NCI-H82 (cell line): ENCODE data around the gene POLQ.
"Not testable (repeated sequence)": the region's sequence is repeated elsewhere in the genome, so short reads cannot be mapped to it uniquely, and the experiment has no call there.

Experiments
- DNase-seq: peaks from one replicate; lab custom pipeline; 2025; lab: John Stamatoyannopoulos, UW

The POLQ gene

GRCh38 chr3:121545574-121546455, at the start of gene POLQ:
Gene POLQ (minus strand): TSS chr3:121545988. CDS start chr3:121545877, 111 bp downstream.
- DNase-seq, result peak; percentile 99

- no peak for DNase-seq
These were observed 49.1 kb upstream of the POLQ start for GRCh38 chr3:121594850-121595249.

GRCh38 chr3:121593806-121594205, 48.0 kb upstream of the POLQ start:
- DNase-seq, result not testable (repeated sequence)

- peak; percentile 88 for DNase-seq
These were observed 47.3 kb upstream of the POLQ start, which contains the start of gene FBXO40 for GRCh38 chr3:121592856-121593702. Gene FBXO40 (plus strand): TSS chr3:121593379. CDS start chr3:121620576, 27,197 bp downstream.

GRCh38 chr3:121584418-121584817, 38.6 kb upstream of the POLQ start:
- no peak for DNase-seq

- DNase-seq, result no peak
These were observed 35.9 kb upstream of the POLQ start for GRCh38 chr3:121581691-121582090.

GRCh38 chr3:121574449-121574848, 28.7 kb upstream of the POLQ start:
- peak; percentile 98 for DNase-seq

GRCh38 chr3:121567649-121568048, 21.9 kb upstream of the POLQ start, which contains the start of gene ARGFX:
Gene ARGFX (plus strand): TSS chr3:121567949. CDS start chr3:121570714, 2,765 bp downstream.
- DNase-seq, result no peak

- DNase-seq, result peak; percentile 81
These were observed 21.0 kb upstream of the POLQ start for GRCh38 chr3:121566773-121567172.

GRCh38 chr3:121562148-121562547, 16.4 kb upstream of the POLQ start:
- no peak for DNase-seq

GRCh38 chr3:121557426-121557934, 11.7 kb upstream of the POLQ start:
- DNase-seq, result no peak

- no peak for DNase-seq
These were observed 7.0 kb upstream of the POLQ start for GRCh38 chr3:121552797-121553196.

- DNase-seq, result no peak
These were observed 6.6 kb upstream of the POLQ start for GRCh38 chr3:121552379-121552778.

- DNase-seq, result peak; percentile 61
These were observed 677 bp downstream of the POLQ start for GRCh38 chr3:121545049-121545573.

- DNase-seq, result no peak
These were observed 2.9 kb downstream of the POLQ start for GRCh38 chr3:121542924-121543323.

GRCh38 chr3:121531269-121531668, 14.5 kb downstream of the POLQ start:
- no peak for DNase-seq

GRCh38 chr3:121529308-121529707, 16.5 kb downstream of the POLQ start:
- no peak for DNase-seq

- no peak for DNase-seq
These were observed 25.3 kb downstream of the POLQ start for GRCh38 chr3:121520510-121520909.

GRCh38 chr3:121517953-121518655, 27.7 kb downstream of the POLQ start:
- no peak for DNase-seq

GRCh38 chr3:121515862-121516261, 29.9 kb downstream of the POLQ start:
- DNase-seq, result no peak

- no peak for DNase-seq
These were observed 30.5 kb downstream of the POLQ start for GRCh38 chr3:121515313-121515712.
